ENCODE results near the gene SART3.

DNA sequence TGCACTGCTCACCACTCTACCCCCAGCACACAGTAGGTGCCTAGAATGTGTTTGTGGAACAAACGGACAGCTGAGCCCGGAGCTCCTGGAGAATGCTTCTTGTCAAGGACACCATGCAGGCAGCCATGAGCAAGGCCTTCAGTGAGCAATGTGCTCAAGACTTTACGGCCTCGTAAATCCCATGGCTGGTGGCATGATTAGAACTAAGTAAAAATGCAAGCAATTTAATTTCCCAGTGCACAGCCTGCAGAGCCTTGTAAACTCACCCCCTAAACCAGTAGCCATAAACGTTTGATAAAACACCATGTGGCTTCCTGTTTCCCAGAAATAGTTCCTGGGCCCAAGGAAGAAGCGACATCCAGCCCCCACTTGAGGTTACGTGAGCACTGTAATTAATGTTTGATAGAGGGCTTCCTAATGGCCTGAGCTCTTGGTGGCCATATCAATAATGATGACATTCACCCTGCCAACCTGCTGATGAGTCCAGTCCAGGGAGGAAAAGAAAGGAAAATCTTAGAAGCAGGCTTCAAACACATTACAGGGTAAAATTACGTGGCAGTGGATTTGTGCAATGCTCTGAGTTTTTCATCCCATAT, 82.3 kb downstream of the SART3 start:
- TF ChIP-seq, protein P1, sequence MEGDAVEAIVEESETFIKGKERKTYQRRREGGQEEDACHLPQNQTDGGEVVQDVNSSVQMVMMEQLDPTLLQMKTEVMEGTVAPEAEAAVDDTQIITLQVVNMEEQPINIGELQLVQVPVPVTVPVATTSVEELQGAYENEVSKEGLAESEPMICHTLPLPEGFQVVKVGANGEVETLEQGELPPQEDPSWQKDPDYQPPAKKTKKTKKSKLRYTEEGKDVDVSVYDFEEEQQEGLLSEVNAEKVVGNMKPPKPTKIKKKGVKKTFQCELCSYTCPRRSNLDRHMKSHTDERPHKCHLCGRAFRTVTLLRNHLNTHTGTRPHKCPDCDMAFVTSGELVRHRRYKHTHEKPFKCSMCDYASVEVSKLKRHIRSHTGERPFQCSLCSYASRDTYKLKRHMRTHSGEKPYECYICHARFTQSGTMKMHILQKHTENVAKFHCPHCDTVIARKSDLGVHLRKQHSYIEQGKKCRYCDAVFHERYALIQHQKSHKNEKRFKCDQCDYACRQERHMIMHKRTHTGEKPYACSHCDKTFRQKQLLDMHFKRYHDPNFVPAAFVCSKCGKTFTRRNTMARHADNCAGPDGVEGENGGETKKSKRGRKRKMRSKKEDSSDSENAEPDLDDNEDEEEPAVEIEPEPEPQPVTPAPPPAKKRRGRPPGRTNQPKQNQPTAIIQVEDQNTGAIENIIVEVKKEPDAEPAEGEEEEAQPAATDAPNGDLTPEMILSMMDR (conservative IDR thresholded peaks at IDR 0.05 in 1 of 2, IDR thresholded peaks at IDR 0.05 in 1 of 2; ENCODE audit: extremely low read depth in 1 of 2, insufficient read depth in 1 of 2, low read depth in 1 of 2, low read length in 2 of 2), result no peak
- no peak for TF ChIP-seq EZH2 (IDR thresholded peaks at IDR 0.05; ENCODE audit: borderline replicate concordance, low read length)
